Brain microvascular endothelial cell (primary cell): ENCODE results near the gene ITGA4.
"Not testable (repeated sequence)": the region's sequence is repeated elsewhere in the genome, so short reads cannot be mapped to it uniquely, and the experiment has no call there.

Source experiments
- DNase-seq: peaks from one replicate; pipeline ENCODE4 v3.0.0-alpha.2; 2020
- H3K27ac ChIP-seq: fragments of 250-450 bp; sonication (Bioruptor Pico); 2 replicates; pipeline ENCODE4 v1.5.1; 2020; ENCODE audit warnings: mild to moderate bottlenecking, moderate library complexity
- H3K27me3 ChIP-seq: fragments of 250-450 bp; sonication (Bioruptor Pico); replicated peaks from 2 replicates; pipeline ENCODE4 v1.5.1; 2020; ENCODE audit warnings: mild to moderate bottlenecking
- H3K36me3 ChIP-seq: fragments of 250-450 bp; sonication (Bioruptor Pico); replicated peaks from 2 replicates; pipeline ENCODE4 v1.5.1; 2020; ENCODE audit warnings: mild to moderate bottlenecking
- H3K4me3 ChIP-seq: 2 replicates; pipeline ENCODE4 v1.5.1; 2011; ENCODE audit warnings: low read depth, mild to moderate bottlenecking, control low read depth, low read length, moderate library complexity
- in situ Hi-C: cut with HindIII; loops from 2 replicates; pipeline ENCODE4 v1.10.0; 2017; ENCODE audit warnings: low sequenced_read_pairs, low pct_ligation_motif_present
- TF ChIP-seq, protein P1 (sequence below): IDR thresholded peaks from 2 replicates; pipeline ENCODE4 v1.5.1; 2011; ENCODE audit warnings: low read depth, mild to moderate bottlenecking, moderate library complexity, low read length, control low read depth, inconsistent platforms; ENCODE audit errors: missing control alignments

The ITGA4 gene

DNA sequence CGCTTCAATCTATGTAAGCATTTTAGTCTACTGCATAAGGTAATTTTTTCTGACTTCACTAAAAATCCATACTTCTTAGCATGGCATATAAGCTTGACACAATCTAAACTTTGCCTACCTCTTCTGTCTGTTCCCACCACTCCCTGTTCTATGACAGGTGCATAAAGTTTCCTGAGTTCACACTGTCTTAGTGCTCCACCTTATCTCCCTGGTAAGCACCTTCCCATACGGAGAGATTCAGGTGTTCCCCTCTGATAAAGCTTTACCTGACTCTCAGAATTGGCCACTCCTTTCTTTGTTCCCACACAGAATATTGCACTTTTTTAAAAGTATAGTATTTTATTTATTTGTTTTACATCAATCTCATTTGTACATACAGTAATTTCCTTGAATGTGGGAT lies 16.8 kb upstream of the ITGA4 start:
- no peak for DNase-seq
- H3K36me3 ChIP-seq, result no peaks in the 10 kb centered on the region
- H3K4me3 ChIP-seq, result no peak overlapping the region
- TF ChIP-seq, protein P1, sequence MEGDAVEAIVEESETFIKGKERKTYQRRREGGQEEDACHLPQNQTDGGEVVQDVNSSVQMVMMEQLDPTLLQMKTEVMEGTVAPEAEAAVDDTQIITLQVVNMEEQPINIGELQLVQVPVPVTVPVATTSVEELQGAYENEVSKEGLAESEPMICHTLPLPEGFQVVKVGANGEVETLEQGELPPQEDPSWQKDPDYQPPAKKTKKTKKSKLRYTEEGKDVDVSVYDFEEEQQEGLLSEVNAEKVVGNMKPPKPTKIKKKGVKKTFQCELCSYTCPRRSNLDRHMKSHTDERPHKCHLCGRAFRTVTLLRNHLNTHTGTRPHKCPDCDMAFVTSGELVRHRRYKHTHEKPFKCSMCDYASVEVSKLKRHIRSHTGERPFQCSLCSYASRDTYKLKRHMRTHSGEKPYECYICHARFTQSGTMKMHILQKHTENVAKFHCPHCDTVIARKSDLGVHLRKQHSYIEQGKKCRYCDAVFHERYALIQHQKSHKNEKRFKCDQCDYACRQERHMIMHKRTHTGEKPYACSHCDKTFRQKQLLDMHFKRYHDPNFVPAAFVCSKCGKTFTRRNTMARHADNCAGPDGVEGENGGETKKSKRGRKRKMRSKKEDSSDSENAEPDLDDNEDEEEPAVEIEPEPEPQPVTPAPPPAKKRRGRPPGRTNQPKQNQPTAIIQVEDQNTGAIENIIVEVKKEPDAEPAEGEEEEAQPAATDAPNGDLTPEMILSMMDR, result no peak
- in situ Hi-C loops, result no loop called here
- H3K27me3 ChIP-seq, result no peaks in the 10 kb centered on the region
- H3K27ac ChIP-seq, result no peak overlapping the region

DNA sequence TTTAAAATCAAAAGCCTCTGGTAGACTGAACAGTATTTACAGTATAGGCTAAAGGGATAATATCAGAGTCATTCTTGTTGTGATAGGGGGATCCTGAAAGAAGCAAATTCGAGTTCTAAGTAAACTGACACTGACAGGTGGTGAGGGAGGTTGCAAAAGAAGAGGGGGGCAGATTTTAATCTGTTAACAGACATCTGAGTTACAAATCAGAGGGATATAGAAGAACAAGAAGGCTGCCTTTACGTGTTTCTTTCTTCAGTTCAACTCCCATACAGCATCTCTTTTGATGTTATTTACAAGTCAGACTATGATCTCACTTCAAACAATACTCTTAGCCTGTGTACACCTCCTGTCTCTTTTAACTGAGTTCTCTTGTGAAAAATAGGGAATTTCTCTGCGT lies 16.3 kb upstream of the ITGA4 start:
- Histone ChIP-seq H3K4me3 (no peak overlapping the region), H3K27me3 (no peaks in the 10 kb centered on the region), H3K27ac (no peak overlapping the region), H3K36me3 (no peaks in the 10 kb centered on the region)
- TF ChIP-seq, protein P1, result no peak
- in situ Hi-C loops, result no loop called here
- DNase-seq, result no peak

DNA sequence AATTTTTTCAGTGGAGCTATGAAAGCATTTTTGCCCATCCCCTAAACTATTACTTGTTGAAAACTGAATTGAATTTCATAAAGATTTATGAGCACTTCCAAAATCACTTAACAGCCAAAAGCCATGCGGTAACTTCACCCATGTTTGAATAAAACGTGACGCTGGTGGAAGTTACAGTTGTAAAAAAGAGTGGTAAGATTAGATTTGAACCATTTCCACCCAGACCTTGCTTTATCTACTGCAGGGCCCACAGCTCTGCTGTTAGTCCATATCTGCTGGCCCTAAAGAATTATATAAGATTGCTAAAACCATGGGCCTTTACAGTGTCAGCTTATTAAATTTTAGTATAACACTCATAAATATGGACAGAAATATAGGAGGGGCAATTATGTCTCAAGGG lies 15.5 kb upstream of the ITGA4 start:
- in situ Hi-C loops, result no loop called here
- no peak overlapping the region for H3K27ac ChIP-seq
- no peak for DNase-seq
- H3K36me3 ChIP-seq, result no peaks in the 10 kb centered on the region
- H3K4me3 ChIP-seq, result no peak overlapping the region
- no peaks in the 10 kb centered on the region for H3K27me3 ChIP-seq
- TF ChIP-seq, protein P1, result no peak

DNA sequence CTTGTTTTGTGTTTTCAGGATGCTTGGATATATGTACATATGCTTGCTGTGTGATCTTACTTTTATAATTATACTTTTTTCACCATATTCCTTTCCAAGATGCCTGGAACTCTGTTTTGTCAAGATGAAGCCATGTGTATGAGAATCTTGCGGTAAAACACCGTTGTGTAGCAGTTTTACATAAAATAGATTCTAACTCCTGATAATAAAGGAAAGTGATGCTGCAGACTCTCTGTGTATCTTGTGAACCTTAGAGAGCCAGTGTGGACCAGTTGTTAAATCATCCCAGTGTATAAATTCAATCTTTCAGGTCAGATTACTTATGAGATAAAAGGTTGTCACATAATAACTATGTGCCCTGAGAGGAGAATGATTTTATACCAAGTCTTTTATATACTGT lies 12.5 kb upstream of the ITGA4 start:
- no peak for DNase-seq
- Histone ChIP-seq H3K4me3 (no peak overlapping the region), H3K27ac (no peak overlapping the region), H3K27me3 (no peaks in the 10 kb centered on the region), H3K36me3 (no peaks in the 10 kb centered on the region)
- in situ Hi-C loops, result no loop called here
- TF ChIP-seq, protein P1, result no peak

DNA sequence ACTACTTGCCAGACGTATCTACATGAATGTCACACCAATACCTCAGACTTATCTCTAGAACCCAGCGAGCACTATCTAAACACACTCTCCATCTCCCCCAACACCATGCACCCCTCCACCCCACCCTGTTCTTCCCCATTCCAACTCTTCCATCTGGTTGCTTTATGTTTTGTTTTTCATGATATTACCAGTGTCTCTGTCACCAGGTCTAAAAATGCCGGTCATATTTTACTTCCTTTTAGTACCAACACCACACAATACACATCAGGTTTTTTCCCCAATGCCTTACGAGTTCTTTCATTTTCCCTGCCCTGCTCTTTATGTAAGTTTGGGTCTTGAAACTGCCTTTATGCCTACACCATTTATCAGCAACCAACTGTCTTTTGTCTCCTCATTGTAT lies 10.2 kb upstream of the ITGA4 start:
- in situ Hi-C loops, result no loop called here
- H3K27ac ChIP-seq, result no peak overlapping the region

DNA sequence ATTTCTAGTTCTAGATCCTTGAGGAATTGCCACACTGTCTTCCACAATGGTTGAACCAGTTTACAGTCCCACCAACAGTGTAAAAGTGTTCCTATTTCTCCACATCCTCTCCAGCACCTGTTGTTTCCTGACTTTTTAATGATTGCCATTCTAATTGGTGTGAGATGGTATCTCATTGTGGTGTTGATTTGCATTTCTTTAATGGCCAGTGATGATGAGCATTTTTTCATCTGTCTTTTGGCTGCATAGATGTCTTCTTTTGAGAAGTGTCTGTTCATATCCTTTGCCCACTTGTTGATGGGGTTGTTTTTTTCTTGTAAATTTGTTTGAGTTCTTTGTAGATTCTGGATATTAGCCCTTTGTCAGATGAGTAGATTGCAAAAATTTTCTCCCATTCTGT lies 7.9 kb upstream of the ITGA4 start:
- DNase-seq, H3K4me3 ChIP-seq, H3K27ac ChIP-seq, H3K36me3 ChIP-seq, in situ Hi-C loops, H3K27me3 ChIP-seq: not testable (repeated sequence)

More for the DNA sequence above, 10.2 kb upstream of the ITGA4 start:
- TF ChIP-seq, protein P1, result no peak
- Histone ChIP-seq H3K36me3 (no peaks in the 10 kb centered on the region), H3K27me3 (no peaks in the 10 kb centered on the region), H3K4me3 (no peak overlapping the region)
- DNase-seq, result no peak
